Chondrocyte (in vitro differentiated cells): ENCODE results near the gene PRUNE1. TPM values are rescaled to one million over a fixed set of nuclear protein-coding genes. Genes with fewer than 3 reads are reported as not detected.

Source experiments
- DNase-seq: peaks from one replicate; pipeline ENCODE4 v3.0.0; 2021; ENCODE audit warnings: mixed read lengths, low spot score
- H3K27ac Mint-ChIP-seq: one replicate; pipeline ENCODE4 v1.8.0; 2021; ENCODE audit warnings: mild to moderate bottlenecking, moderate library complexity, mixed read lengths; ENCODE audit not compliant: unreplicated experiment
- H3K27me3 Mint-ChIP-seq: 2 replicates; pipeline ENCODE4 v1.8.0; 2021; ENCODE audit warnings: low read depth, mixed read lengths
- H3K36me3 Mint-ChIP-seq: 2 replicates; pipeline ENCODE4 v1.8.0; 2021; ENCODE audit warnings: low read depth, mixed read lengths
- H3K4me1 Mint-ChIP-seq: 2 replicates; pipeline ENCODE4 v1.8.0; 2021; ENCODE audit warnings: low read depth, mild to moderate bottlenecking, mixed read lengths
- H3K4me3 Mint-ChIP-seq: one replicate; pipeline ENCODE4 v1.8.0; 2021; ENCODE audit warnings: mild to moderate bottlenecking, moderate library complexity, mixed read lengths; ENCODE audit not compliant: unreplicated experiment
- H3K9me3 Mint-ChIP-seq: 2 replicates; pipeline ENCODE4 v1.8.0; 2021; ENCODE audit warnings: low read depth, mixed read lengths
- total RNA-seq: library from RNA; stranded (reverse); gene quantifications from 3 replicates; pipeline ENCODE4 v1.2.1, GENCODE V29; 2021
- TF ChIP-seq, protein P1 (sequence below): fragments of 200-600 bp; sonication (generic); IDR thresholded peaks from 2 replicates; pipeline ENCODE4 v1.5.0; 2021; ENCODE audit warnings: antibody characterized with exemption, mild to moderate bottlenecking, moderate library complexity

Gene PRUNE1
- total RNA-seq, 1 donor from 2014 or later: 14.1 TPM

DNA sequence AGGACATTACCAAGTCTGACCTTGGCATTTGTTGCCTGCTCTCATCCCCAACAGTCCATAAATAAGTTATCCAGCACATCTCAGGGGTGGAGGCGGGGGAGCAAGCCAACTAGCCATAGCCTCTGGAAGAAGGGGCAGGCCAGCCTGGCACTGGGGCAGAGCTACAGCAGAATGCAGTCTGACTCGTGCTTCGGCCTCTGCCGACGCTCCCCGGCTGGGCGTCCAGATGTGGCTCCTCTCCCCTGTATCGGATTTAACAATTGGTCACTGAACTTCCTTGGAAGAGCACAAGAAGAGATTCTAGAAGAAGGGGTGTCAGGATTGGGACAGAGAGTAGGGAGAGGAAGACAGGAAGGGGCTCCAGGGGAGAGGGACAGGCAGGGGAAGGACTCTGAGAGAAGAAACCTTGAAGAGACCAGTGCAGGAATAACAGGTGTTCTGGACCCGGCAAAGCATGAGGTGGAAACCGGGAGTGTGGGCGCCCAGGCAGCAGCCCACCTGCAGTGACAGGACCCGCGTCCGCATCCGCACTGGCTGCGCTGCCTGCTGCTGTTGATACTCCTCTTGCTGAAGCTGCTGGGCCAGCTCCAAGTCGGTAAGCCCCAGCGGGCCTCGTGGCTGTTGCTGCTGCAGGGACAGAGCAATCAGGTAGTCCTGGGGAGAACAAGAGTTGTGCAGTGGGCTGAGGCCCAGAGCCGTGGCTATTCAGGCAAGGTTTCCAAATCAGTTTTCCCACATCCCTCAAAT, 10.9 kb upstream of the PRUNE1 start:
- peaks cover 13% of the 10 kb centered on the region for H3K36me3 Mint-ChIP-seq
- no peak overlapping the region for H3K4me3 Mint-ChIP-seq
- DNase-seq: peak; percentile 79
- no peak overlapping the region for H3K27ac Mint-ChIP-seq
- peaks cover 11% of the 10 kb centered on the region for H3K4me1 Mint-ChIP-seq
- TF ChIP-seq, protein P1, sequence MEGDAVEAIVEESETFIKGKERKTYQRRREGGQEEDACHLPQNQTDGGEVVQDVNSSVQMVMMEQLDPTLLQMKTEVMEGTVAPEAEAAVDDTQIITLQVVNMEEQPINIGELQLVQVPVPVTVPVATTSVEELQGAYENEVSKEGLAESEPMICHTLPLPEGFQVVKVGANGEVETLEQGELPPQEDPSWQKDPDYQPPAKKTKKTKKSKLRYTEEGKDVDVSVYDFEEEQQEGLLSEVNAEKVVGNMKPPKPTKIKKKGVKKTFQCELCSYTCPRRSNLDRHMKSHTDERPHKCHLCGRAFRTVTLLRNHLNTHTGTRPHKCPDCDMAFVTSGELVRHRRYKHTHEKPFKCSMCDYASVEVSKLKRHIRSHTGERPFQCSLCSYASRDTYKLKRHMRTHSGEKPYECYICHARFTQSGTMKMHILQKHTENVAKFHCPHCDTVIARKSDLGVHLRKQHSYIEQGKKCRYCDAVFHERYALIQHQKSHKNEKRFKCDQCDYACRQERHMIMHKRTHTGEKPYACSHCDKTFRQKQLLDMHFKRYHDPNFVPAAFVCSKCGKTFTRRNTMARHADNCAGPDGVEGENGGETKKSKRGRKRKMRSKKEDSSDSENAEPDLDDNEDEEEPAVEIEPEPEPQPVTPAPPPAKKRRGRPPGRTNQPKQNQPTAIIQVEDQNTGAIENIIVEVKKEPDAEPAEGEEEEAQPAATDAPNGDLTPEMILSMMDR: no peak
- no peaks in the 10 kb centered on the region for H3K27me3 Mint-ChIP-seq
- H3K9me3 Mint-ChIP-seq: no peaks in the 10 kb centered on the region

DNA sequence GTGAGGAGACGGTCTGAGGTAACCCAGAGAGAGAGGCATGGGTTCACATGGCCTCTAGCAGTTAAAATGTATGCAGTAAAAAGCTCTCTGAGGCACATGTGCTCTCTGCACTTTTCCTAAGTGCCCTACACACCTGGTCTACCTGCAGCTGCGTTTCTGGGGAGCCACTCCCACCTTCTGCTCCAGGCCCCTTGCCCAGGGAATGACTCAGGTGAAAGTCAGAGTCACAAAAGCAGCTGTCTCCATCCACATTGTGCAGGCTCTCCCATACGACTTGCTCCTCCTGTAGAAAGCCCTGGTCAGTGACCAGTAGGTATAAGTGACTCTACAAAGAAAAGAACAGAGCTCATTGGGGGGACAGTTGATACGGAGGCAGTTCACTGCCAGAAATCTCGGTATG, 10.3 kb upstream of the PRUNE1 start:
- no peak for DNase-seq
- H3K27ac Mint-ChIP-seq: no peak overlapping the region
- H3K27me3 Mint-ChIP-seq: no peaks in the 10 kb centered on the region
- no peak overlapping the region for H3K4me3 Mint-ChIP-seq
- TF ChIP-seq, protein P1: no peak
- H3K36me3 Mint-ChIP-seq: peaks cover 15% of the 10 kb centered on the region
- no peaks in the 10 kb centered on the region for H3K9me3 Mint-ChIP-seq
- peaks cover 14% of the 10 kb centered on the region for H3K4me1 Mint-ChIP-seq

DNA sequence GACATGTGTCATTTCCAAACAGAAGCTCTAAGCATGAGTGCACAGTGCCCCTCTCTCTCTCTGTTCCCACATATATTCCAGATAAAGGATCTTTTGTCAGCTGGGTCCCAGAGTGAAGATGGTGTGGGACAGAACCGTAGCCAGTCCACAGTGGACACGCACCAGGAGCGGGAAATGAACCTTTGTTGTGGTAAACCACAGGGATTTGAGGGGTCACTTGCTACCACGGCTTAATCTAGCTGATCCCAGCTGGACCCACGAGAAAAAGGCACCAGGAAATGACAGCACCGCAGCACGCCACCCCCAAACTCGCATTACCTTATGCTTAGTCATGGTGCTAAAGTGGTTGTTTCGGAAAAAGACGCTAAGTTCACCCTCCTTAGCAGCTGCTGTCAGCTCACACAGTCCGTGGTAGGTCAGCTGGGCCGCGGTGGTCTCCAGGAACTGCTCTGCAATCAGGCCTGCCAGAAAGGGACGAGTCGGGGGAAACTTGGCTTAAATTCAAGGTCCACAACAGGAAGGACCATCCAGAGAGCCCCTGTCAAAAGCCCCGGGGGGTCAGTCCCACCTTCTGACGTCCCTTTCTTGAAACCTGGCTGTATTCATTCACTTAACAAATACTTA, 9.1 kb upstream of the PRUNE1 start:
- Mint-ChIP-seq H3K36me3 (peaks cover 15% of the 10 kb centered on the region), H3K27ac (peak overlapping the region; percentile 73), H3K27me3 (no peaks in the 10 kb centered on the region), H3K4me1 (peaks cover 18% of the 10 kb centered on the region), H3K4me3 (no peak overlapping the region), H3K9me3 (no peaks in the 10 kb centered on the region)
- no peak for DNase-seq
- TF ChIP-seq, protein P1: no peak

DNA sequence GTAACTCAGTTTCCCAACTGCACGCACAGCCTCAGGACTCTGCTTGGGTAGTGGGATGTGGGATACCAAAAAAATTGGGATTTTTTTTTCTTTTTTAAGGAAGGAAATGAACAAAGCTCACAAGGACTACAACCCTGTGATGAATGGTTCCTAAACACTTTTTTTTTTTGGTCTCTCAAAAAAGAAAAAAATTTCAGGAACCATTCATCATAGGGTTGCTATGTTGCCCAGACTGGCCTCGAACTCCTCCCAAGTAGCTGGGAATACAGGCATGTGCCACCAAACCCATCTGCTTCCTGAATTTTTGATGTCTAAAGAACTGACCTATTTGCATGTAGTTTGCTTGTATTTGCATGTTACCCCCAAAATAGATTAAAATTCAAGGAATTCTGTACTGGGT, 8.3 kb upstream of the PRUNE1 start:
- Mint-ChIP-seq H3K36me3 (peaks cover 15% of the 10 kb centered on the region), H3K4me1 (peaks cover 21% of the 10 kb centered on the region), H3K9me3 (no peaks in the 10 kb centered on the region), H3K27me3 (no peaks in the 10 kb centered on the region), H3K4me3 (no peak overlapping the region), H3K27ac (no peak overlapping the region)
- no peak for DNase-seq
- TF ChIP-seq, protein P1: no peak

DNA sequence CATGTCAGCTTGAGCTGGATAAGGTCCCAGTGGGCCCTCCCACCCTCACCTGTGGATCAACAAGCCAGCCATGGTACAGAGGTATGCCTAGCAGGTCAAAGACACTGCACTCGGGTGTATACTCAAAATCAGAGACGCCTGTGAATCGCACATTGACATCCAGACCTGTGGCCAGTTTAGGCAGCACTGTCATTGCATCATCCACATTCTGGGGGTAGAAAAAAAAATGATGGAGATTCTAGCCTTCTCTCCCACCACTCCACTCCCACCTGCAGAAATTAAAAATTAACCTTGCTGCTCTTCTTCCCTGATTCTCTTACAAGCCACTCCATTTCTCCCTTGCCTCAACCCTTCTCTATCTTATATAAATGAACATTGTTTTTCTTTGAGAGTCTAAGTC, 7.8 kb upstream of the PRUNE1 start:
- TF ChIP-seq, protein P1: no peak
- no peak overlapping the region for H3K27ac Mint-ChIP-seq
- DNase-seq: no peak
- H3K4me3 Mint-ChIP-seq: no peak overlapping the region
- H3K27me3 Mint-ChIP-seq: no peaks in the 10 kb centered on the region
- peaks cover 15% of the 10 kb centered on the region for H3K36me3 Mint-ChIP-seq
- no peaks in the 10 kb centered on the region for H3K9me3 Mint-ChIP-seq
- H3K4me1 Mint-ChIP-seq: peaks cover 24% of the 10 kb centered on the region
